AG08395 (cell line): ENCODE data around the gene NDUFB5.
"Not testable (repeated sequence)": the region's sequence is repeated elsewhere in the genome, so short reads cannot be mapped to it uniquely, and the experiment has no call there.

Experiments used
- DNase-seq: peaks from one replicate; pipeline ENCODE4 v3.0.0; 2012; ENCODE audit warnings: mixed read lengths, low spot score

The NDUFB5 gene

DNA sequence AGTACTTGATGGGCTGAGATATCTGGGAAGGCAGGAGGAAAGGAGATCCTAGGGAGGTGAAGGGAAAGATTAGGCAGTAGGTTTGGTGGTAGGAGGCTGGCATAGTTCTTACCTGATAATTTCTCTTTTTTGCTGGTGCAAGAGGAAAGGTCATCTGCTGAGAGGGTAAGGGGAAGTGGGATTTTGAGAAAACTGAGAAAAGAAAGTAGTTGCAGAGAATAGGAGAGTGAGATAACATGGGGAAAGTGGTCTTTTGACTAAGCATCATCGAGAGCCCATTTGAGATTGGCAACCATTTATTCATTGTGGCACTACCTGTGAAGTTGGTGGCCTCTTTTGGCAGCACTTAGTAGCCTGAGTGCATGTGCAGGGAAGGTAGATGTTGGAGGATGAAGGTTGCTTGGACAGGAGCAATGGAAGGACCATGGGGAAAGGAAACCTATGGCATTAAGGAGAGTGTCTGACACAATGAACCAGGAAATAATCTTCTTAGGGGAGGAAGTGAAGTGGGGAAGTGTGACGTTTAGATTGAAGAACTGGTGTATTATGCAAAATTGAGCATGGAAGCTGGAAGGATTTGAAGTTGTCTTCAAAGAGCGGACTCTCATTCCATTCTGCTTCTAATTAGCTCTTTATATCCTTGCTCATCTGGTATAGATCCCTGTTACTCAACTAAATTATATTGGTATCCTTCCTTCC is 26.3 kb downstream of the NDUFB5 start:
- DNase-seq: no peak

DNA sequence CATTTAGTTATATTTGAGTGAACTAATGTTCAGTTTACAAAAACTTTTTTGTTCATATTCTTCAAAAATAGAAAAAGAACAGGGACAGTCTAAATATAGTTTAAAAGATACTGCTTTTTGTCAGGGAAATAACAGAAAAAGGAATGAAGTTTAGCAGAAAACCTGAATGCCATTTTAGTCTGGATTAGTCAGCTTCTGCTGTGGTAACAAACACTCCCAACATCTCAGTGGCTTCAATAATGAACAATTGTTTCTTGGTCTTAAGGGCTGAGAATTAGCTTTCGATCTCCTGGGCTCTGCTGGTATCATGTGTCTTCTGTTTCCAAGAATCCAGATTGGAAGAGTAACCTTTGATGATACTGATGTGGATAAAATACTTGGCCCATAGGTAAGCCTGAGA is 35.9 kb downstream of the NDUFB5 start:
- no peak for DNase-seq

- DNase-seq: no peak
These were observed 38.3 kb downstream of the NDUFB5 start for GRCh38 chr3:179642871-179643270.

DNA sequence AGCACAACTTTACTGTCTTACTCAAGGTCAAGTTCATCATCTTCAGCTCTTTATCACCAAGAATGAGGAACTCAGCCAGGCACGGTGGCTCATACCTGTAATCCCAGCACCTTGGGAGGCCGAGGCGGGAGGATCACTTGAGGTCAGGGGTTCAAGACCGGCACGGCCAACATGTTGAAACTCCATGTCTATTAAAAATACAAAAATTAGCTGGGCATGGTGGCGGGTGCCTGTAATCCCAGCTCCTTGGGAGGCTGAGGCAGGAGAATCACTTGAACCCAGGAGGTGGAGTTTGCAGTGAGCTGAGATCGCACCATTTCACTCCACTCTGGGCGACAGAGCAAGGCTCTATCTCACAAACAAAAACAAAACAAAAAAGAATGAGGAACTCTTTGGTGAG is 39.2 kb downstream of the NDUFB5 start:
- DNase-seq: not testable (repeated sequence)

- no peak for DNase-seq
These were observed 41.6 kb downstream of the NDUFB5 start for GRCh38 chr3:179646177-179646576.

- no peak for DNase-seq
These were observed 47.3 kb downstream of the NDUFB5 start for GRCh38 chr3:179651687-179652446.

GRCh38 chr3:179652447-179653095 is 48.0 kb downstream of the NDUFB5 start, which contains the start of gene USP13:
USP13 (plus strand) TSS chr3:179653040; CDS start chr3:179653226, 186 bp downstream.
- peak; percentile 76 for DNase-seq

DNA sequence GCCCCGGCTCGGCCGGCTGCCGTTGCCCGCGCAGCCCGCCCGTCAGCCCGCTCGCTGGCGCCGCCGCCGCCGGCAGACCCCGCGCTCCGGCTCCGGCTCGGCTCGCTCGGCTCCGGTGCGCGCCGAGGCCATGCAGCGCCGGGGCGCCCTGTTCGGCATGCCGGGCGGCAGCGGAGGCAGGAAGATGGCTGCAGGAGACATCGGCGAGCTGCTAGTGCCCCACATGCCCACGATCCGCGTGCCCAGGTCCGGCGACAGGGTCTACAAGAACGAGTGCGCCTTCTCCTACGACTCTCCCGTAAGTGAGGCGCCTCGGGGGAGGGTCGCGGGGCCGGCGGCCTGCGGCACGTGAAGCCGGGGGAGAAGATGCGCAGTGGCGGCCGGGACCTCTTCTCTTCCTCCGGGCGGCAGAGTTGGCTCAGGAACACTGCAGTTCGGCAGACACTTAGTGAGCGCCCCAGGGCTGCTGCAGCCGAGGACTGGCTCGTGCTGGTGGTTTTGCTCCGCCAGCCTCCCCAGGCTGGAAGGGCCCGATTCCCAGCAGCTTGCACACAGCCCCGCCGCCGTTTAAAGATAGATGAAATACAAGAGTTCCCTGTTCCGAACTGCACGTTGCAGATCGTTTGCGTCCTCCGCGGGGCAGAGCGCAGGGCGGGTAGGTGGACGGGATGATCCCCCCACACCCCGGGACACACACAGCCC is 48.7 kb downstream of the NDUFB5 start:
- peak; percentile 73 for DNase-seq

GRCh38 chr3:179655236-179655635 is 50.6 kb downstream of the NDUFB5 start:
- DNase-seq: no peak

GRCh38 chr3:179658606-179659005 is 54.0 kb downstream of the NDUFB5 start:
- DNase-seq: no peak

DNA sequence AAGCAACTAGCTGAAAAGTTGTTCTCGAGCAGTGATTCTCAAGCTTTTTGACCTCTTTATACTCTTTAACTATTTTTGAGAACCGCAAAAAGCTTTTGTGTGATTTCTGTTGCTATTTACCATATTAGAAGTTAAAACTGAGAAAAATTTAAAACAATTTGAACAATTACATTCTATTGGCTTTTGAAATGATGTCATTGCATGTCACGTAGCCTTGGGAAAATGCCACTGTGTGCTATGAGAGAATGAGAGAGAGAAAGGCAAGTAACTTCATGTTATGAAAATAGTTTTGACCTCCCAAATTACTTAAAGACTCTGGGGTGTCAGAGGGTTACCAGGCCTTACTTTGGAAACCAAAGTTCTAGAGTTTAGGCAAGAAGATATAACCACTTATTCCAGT is 56.3 kb downstream of the NDUFB5 start:
- DNase-seq: no peak

DNA sequence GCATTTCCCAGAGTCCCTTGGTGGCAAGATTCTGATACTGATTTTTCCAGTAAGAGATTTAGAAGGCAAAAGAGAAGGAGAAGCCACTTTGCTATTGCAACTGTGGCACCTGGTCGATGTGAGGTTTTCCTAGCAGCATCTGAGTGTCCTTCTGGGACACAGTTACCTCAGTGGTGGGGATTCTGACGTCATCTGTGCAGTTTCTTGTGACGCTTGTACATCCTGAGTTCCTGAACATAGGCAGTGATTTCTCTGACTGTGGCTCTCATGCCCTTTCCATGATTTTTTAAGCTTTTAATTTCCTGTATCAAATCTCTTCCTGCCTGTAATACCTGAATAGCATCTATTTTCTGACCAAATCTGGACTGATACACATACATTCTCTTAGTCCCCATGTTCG is 57.2 kb downstream of the NDUFB5 start:
- no peak for DNase-seq

DNA sequence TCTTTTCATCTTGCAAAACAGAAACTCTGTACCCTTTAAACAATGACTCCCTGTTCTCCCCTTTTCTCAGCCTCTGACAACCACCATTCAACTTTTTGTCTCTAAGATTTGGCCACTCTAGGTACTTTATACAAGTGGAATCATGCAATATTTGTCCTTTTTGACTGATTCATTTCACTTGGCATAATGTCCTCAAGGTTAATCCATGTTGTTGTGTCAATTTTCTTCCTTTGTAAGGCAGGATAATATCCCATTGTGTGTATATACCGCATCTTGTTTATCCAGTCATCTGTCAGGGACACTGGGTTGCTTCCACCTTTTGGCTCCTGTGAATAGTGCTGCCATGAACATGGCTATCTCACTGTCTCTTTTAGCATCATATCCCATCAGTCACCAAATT is 58.5 kb downstream of the NDUFB5 start:
- no peak for DNase-seq

DNA sequence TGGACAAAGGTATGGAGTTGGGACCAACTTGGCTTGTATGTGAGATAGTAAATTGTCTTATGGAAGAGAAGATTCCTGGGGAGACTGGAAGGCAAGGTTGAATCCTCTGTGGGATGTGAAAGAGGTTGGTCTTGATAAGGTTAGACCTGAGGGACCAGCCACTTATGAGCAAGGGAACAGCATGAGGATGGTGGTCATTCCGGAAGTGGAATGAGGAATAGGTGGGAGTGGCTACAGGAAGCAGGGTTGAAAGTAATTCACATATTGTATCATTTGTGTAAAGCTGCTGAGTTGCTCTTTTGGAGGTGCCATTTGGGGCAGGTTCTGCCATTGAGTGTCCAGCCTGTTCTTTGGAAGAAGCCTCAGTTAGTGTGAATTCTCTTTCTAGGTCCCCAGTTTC is 61.4 kb downstream of the NDUFB5 start:
- DNase-seq: no peak

GRCh38 chr3:179666436-179667035 is 61.9 kb downstream of the NDUFB5 start:
- DNase-seq: no peak

DNA sequence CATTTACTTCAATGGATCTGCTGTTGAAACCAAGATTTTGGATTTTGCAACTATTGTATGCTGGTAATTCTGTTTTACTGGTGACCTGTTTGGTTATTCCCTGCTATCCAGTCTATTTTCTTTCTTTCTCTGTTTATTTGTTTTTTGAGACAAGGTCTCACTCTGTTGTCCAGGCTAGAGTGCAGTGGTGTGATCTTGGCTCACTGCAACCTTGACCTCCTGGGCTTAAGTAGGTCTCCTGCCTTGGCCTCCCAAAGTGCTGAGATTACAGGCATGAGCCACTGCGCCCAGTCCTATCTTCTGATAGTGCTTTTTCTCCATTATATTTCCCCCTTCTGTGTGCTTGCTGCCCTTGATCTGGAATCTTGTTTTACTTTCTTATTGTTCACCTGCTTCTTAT is 63.8 kb downstream of the NDUFB5 start:
- no peak for DNase-seq

DNA sequence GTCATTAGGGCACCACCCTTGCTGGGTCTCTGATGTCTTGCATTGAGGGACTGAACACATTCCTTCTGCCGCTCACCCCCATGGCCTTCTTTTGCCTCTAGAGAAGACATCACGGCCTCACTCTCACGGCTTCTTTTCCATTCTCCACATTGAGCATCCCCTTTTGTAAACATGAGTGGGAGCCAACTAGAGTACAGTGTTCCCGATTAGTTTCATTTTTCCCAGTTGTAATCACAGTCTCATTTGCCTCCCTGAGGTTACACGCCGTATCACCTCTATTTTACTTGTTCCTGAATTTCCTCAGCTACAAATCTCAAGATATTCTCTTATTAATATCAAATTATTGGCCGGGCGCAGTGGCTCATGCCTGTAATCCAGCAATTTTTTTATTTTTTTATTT is 65.7 kb downstream of the NDUFB5 start:
- no peak for DNase-seq

DNA sequence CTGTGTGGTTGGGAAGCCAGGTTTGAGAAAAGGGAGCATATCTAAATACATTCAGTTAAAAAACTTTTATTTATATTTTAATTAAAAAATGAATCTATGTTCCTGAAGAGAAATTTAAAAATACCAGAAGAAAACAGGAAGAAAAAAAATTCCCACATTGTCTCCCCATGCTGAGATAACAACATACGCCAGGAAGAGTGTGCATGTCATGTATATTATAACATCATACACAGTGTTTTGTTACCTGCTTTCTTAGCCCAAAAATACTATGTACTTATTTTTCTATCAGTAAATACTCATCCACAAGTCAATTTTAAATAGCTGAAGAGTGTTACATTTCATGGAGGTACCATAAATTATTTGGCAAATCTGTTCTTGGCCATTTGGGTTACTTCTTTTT is 66.7 kb downstream of the NDUFB5 start:
- no peak for DNase-seq

DNA sequence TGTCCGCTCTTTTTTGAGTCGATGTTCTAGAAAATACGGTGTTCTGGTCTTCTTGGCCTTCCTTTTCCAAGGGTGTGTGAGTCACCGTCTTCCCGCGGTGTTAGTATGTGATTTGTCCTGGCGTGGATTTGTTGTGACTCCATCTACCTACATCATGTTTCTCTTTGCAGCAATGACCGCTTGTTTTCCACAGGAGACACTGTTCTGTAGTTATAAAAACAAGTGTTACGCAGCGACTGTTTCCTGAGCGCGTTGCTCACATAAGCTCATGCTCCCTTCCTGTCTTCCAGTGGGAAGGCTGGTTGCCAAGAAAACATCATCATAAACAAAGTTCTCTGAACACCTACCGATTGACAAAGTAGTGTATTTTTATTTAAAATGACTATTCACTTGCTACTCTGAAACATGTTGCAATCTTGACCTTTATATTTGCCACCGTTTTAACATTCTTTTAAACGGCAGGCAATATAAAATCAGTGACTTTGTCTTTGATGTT is 67.2 kb downstream of the NDUFB5 start:
- no peak for DNase-seq

GRCh38 chr3:179672918-179673317 is 68.3 kb downstream of the NDUFB5 start:
- DNase-seq: no peak

- DNase-seq: no peak
These were observed 68.9 kb downstream of the NDUFB5 start for GRCh38 chr3:179673523-179673922.

GRCh38 chr3:179676081-179676480 is 71.5 kb downstream of the NDUFB5 start:
- no peak for DNase-seq
